Heart left ventricle (tissue), 16 donors: ENCODE results near the gene PDE6C. TPM values are rescaled to one million over a fixed set of nuclear protein-coding genes. Genes with fewer than 3 reads are reported as not detected.
A peak's percentile ranks its signal among the peaks of the same experiment; 100 is the strongest.
"Not testable (repeated sequence)": the region's sequence is repeated elsewhere in the genome, so short reads cannot be mapped to it uniquely, and the experiment has no call there.

Experiments used
- ATAC-seq, 4 donors: fragments of 200-7000 bp; cut with Tn5 transposase; one replicate each; pipeline ENCODE4 v1.9.1; 2020 to 2022; ENCODE audit warnings: moderate library complexity in 4 of 4, mild to moderate bottlenecking in 3 of 4, moderate number of reproducible peaks in 1 of 4
- DNase-seq, 5 donors: peaks; one replicate each; pipeline ENCODE4 v3.0.0-alpha.2; 2020
- H3K27ac ChIP-seq, 12 donors: fragments of 200-600 bp; sonication (generic) in 4 of 12; one replicate each; pipeline versions ENCODE4 v1.5.0 to v1.8.0; 2016 to 2022; ENCODE audit warnings: mild to moderate bottlenecking in 2 of 12
- H3K27me3 ChIP-seq, 9 donors: fragments of 200-600 bp; sonication (generic) in 2 of 9; one replicate each; pipeline versions ENCODE4 v1.5.1 to v1.8.0; 2016 to 2022; ENCODE audit warnings: mild to moderate bottlenecking in 3 of 9
- H3K36me3 ChIP-seq, 9 donors: fragments of 200-600 bp; sonication (generic) in 2 of 9; one replicate each; pipeline versions ENCODE4 v1.5.0 to v1.8.0; 2018 to 2022; ENCODE audit warnings: mild to moderate bottlenecking in 2 of 9
- H3K4me1 ChIP-seq, 12 donors: fragments of 200-600 bp; sonication (generic) in 4 of 12; one replicate each; pipeline versions ENCODE4 v1.5.0 to v1.8.0; 2016 to 2022; ENCODE audit warnings: mild to moderate bottlenecking in 3 of 12
- H3K4me3 ChIP-seq, 12 donors: fragments of 200-600 bp; sonication (generic) in 4 of 12; one replicate each; pipeline versions ENCODE4 v1.5.0 to v1.8.0; 2017 to 2022; ENCODE audit warnings: mild to moderate bottlenecking in 9 of 12, moderate library complexity in 4 of 12
- H3K9me3 ChIP-seq, 12 donors: fragments of 200-600 bp; sonication (generic) in 4 of 12; one replicate each; pipeline versions ENCODE4 v1.5.0 to v1.8.0; 2016 to 2022; ENCODE audit warnings: mild to moderate bottlenecking in 1 of 12
- CTCF ChIP-seq, 12 donors: fragments of 200-600 bp; sonication (generic) in 4 of 12; IDR thresholded peaks; one replicate each; pipeline versions ENCODE4 v1.5.0 to v1.8.0; 2018 to 2022; ENCODE audit warnings: antibody characterized with exemption in 12 of 12, mild to moderate bottlenecking in 5 of 12
- POLR2A ChIP-seq, 2 donors: fragments of 450-650 bp; IDR thresholded peaks; one replicate each; pipeline ENCODE4 v1.6.1; 2017; ENCODE audit warnings: antibody characterized with exemption in 2 of 2, mild to moderate bottlenecking in 2 of 2, moderate library complexity in 2 of 2
- WGBS, 4 donors: extraction: QIAGEN DNeasy Blood & Tissue Kit in 2 of 4; methylation state at CpG; one replicate each; pipeline versions ENCODE4 v1.1.5 to v1.1.7; 2013 to 2018; 5-methylcytosine and 5-hydroxymethylcytosine counted together
- intact Hi-C, 10 donors: fragments of 100-400 bp; cut with DNase I; formaldehyde crosslinking; loops; one replicate each; pipeline versions ENCODE4 v1.11.1 to v1.14.2; 2022
- polyA plus RNA-seq, 2 donors: library from polyadenylated mRNA; stranded (reverse); fragments of 200-250 nt; gene quantifications; one replicate each; pipeline ENCODE4 v1.2.3, GENCODE V29; 2013
- total RNA-seq, 9 donors: library from RNA; depleted of rRNA in 2 of 9; stranded (reverse); fragments of >200 nt in 2 of 9; fragmentation: NEBNext Ultra II Directional in 3 of 9; extraction: Animal tissue kit (Norgen Biotek cat#: 25700) in 3 of 9; gene quantifications; one replicate each; pipeline versions ENCODE4 v1.1.0 to v1.2.4, GENCODE V29; 2016 to 2023
- donor health status: ischemic (EF 13 %, LVEDD 7.1; RV severe dilation, severe dysfunction).
- donor health status: healthy with polysubstance abuse.
- donor health status: DM: no; HTN: yes; CAD: no.
- donor health status: DM: no; HTN: no; CAD: no.
- donor health status: ischemic (EF 25% LVEDD 6.9; RV normal size, moderate dysfunction).
- donor health status: ischemic (EF 25% LVEDD 5.7; RV mildly dilated, moderate dysfunction).
- donor health status: healthy.
- donor health status: DM: yes; HTN: yes; CAD: no.
- donor health status: ischemic (EF 35%, LVEDD 5.7; RV mildly dilated, moderate dysfunction).
- donor health status: nonischemic (EF 11% LVEDD 7.7; RV severe dilation, severe dysfunction).
- donor health status: DM: yes; HTN: yes; CAD: no.
- donor health status: PGD.
- donor health status: ischemic (EF 29% LVEDD 5.4; RV normal size, mild dysfunction).
- donor health status: nonischemic (EF 23%, LVEDD 6.1; RV moderate dilation, normal function).

Gene PDE6C
- total and polyA plus RNA-seq, 11 donors, result not detected

GRCh38 chr10:93678805-93679587 is 66.7 kb downstream of the PDE6C start:
- TF ChIP-seq CTCF (IDR thresholded peaks at IDR 0.05), result no peak
- TF ChIP-seq POLR2A (IDR thresholded peaks at IDR 0.05), result no peak
- DNase-seq (no peak), ATAC-seq (peak in 1 of 4 donors; percentile 52)
- Histone ChIP-seq H3K9me3 (no peaks in the 10 kb centered on the region), H3K4me3 (no peak overlapping the region), H3K36me3 (peaks cover 0 to 97% (median 73%) of the 10 kb centered on the region in 9 donors), H3K27ac (no peak overlapping the region), H3K4me1 (no peaks in the 10 kb centered on the region), H3K27me3 (no peaks in the 10 kb centered on the region)
- WGBS, 4 donors, result 58 to 81% (median 68%) methylated on average over 3 of the region's 3 CpGs
- intact Hi-C loops, result loop anchor here in 2 of 10 donors (5.0 to 10.0 kb wide), 2 partner anchors 124 to 137 kb away; no protein-coding TSS in a partner anchor

- DNase-seq, result no peak
- TF ChIP-seq CTCF (IDR thresholded peaks at IDR 0.05) (peak in 10 of 12 donors; percentile 26 to 52 (median 42)), POLR2A (IDR thresholded peaks at IDR 0.05) (no peak)
- no peaks in the 10 kb centered on the region for H3K4me1 ChIP-seq
- ATAC-seq, result peak in 1 of 4 donors; percentile 68
- intact Hi-C loops, result loop anchor here in 8 of 10 donors (2.0 to 10.0 kb wide), 7 partner anchors 123 to 306 kb away; no protein-coding TSS in a partner anchor
- no peak overlapping the region for H3K27ac ChIP-seq
- H3K27me3 ChIP-seq, result no peaks in the 10 kb centered on the region
- H3K9me3 ChIP-seq, result no peaks in the 10 kb centered on the region
- H3K36me3 ChIP-seq, result peaks cover 0 to 96% (median 73%) of the 10 kb centered on the region in 9 donors
- no peak overlapping the region for H3K4me3 ChIP-seq
- WGBS, 4 donors, result 57 to 77% (median 63%) methylated on average over 4 of the region's 4 CpGs
Measured at GRCh38 chr10:93680412-93681047, 68.2 kb downstream of the PDE6C start.

GRCh38 chr10:93687737-93688136 is 75.4 kb downstream of the PDE6C start:
- Histone ChIP-seq H3K9me3 (no peaks in the 10 kb centered on the region), H3K27me3 (no peaks in the 10 kb centered on the region), H3K36me3 (peaks cover 0 to 92% (median 64%) of the 10 kb centered on the region in 9 donors), H3K4me1 (no peaks in the 10 kb centered on the region), H3K4me3 (no peak overlapping the region), H3K27ac (no peak overlapping the region)
- DNase-seq (no peak), ATAC-seq (no peak)
- no peak for TF ChIP-seq POLR2A (IDR thresholded peaks at IDR 0.05)
- TF ChIP-seq CTCF (IDR thresholded peaks at IDR 0.05), result no peak
- intact Hi-C loops, result loop anchor here in 3 of 10 donors (10.0 kb wide), 2 partner anchors 133 to 313 kb away; no protein-coding TSS in a partner anchor

- H3K36me3 ChIP-seq, result peaks cover 0 to 94% (median 86%) of the 10 kb centered on the region in 9 donors
Measured at GRCh38 chr10:93695740-93696139, 83.4 kb downstream of the PDE6C start.

GRCh38 chr10:93696582-93696981 is 84.2 kb downstream of the PDE6C start:
- H3K4me3 ChIP-seq, ATAC-seq, H3K9me3 ChIP-seq, H3K27ac ChIP-seq, DNase-seq, H3K27me3 ChIP-seq, intact Hi-C loops: not testable (repeated sequence)
- Histone ChIP-seq H3K36me3 (peaks cover 0 to 86% (median 78%) of the 10 kb centered on the region in 9 donors), H3K4me1 (peaks cover 0 to 17% (median 5%) of the 10 kb centered on the region in 12 donors)
- WGBS, 4 donors, result 95 to 100% (median 98%) methylated on average over 2 of the region's 2 CpGs

More at GRCh38 chr10:93695740-93696139, 83.4 kb downstream of the PDE6C start:
- Histone ChIP-seq H3K27me3 (no peaks in the 10 kb centered on the region), H3K4me3 (no peak overlapping the region), H3K27ac (no peak overlapping the region), H3K9me3 (no peaks in the 10 kb centered on the region), H3K4me1 (peaks cover 0 to 8% (median 0%) of the 10 kb centered on the region in 12 donors)
- intact Hi-C loops, result no loop called here
- ATAC-seq (no peak), DNase-seq (no peak)
- WGBS, 4 donors, result 71 to 81% (median 78%) methylated on average over 2 of the region's 2 CpGs
- TF ChIP-seq POLR2A (IDR thresholded peaks at IDR 0.05) (no peak), CTCF (IDR thresholded peaks at IDR 0.05) (no peak)
